BJ (cell line): ENCODE data around the gene CLIC4. TPM values are rescaled to one million over a fixed set of nuclear protein-coding genes. Genes with fewer than 3 reads are reported as not detected.
"Not testable (repeated sequence)": the region's sequence is repeated elsewhere in the genome, so short reads cannot be mapped to it uniquely, and the experiment has no call there.

Experiments
- CTCF ChIA-PET: fragments of 350-600 bp; formaldehyde crosslinking; extraction: SDS; loops from one replicate; lab custom pipeline; 2021; ENCODE audit warnings: antibody characterized with exemption, inconsistent platforms; lab: Yijun Ruan, JAX
- POLR2A ChIA-PET: fragments of 300-600 bp; sonication (Branson Sonifier 250); formaldehyde crosslinking; extraction: SDS; loops from one replicate; lab custom pipeline; 2021; ENCODE audit warnings: antibody characterized with exemption; lab: Charles Lee
- DNase-seq: peaks from one replicate; pipeline ENCODE4 v3.0.0-alpha.2; 2011; ENCODE audit warnings: low read depth
- H3K27me3 ChIP-seq: 2 replicates; pipeline ENCODE4 v1.6.0; 2011; ENCODE audit warnings: low read length; ENCODE audit not compliant: control insufficient read depth, insufficient read depth
- H3K36me3 ChIP-seq: 2 replicates; pipeline ENCODE4 v1.5.1; 2011; ENCODE audit warnings: low read length; ENCODE audit not compliant: control insufficient read depth, insufficient read depth
- H3K4me3 ChIP-seq: 2 replicates; pipeline ENCODE4 v1.5.1; 2011; ENCODE audit warnings: low read depth, mild to moderate bottlenecking, control low read depth, low read length
- CTCF ChIP-seq: IDR thresholded peaks from 2 replicates; pipeline ENCODE4 v1.5.1; 2011; ENCODE audit warnings: low read depth, mild to moderate bottlenecking, control low read depth, inconsistent platforms, low read length, moderate library complexity; ENCODE audit not compliant: insufficient read depth
- polyA plus RNA-seq: library from polyadenylated mRNA; depleted of rRNA; stranded (reverse); fragments of >200 nt; gene quantifications from 2 replicates; pipeline ENCODE4 v1.2.3, GENCODE V29; 2011

The CLIC4 gene
- polyA plus RNA-seq, 1 experiment, result 275 TPM

GRCh38 chr1:24888061-24888970 lies 143.1 kb downstream of the CLIC4 start:
- no peak for TF ChIP-seq CTCF
- POLR2A ChIA-PET, result no interaction called here
- Histone ChIP-seq H3K36me3 (no peaks in the 10 kb centered on the region), H3K27me3 (no peaks in the 10 kb centered on the region; the same call in 1 of the 2 replicates), H3K4me3 (no peak overlapping the region)
- CTCF ChIA-PET, result interaction anchor here (1.2 to 5.0 kb wide), 2 partner anchors 10 to 214 kb away, joined by 3 to 33 read pairs; no protein-coding TSS in a partner anchor
- DNase-seq, result no peak

GRCh38 chr1:24888971-24889676 lies 143.9 kb downstream of the CLIC4 start:
- ChIA-PET POLR2A (no interaction called here), CTCF (interaction anchor here (1.2 to 5.0 kb wide), 2 partner anchors 9 to 213 kb away, joined by 3 to 33 read pairs; no protein-coding TSS in a partner anchor)
- peak; percentile 45 for DNase-seq
- TF ChIP-seq CTCF, result no peak
- Histone ChIP-seq H3K4me3 (no peak overlapping the region), H3K36me3 (no peaks in the 10 kb centered on the region), H3K27me3 (no peaks in the 10 kb centered on the region; the same call in 1 of the 2 replicates)

DNA sequence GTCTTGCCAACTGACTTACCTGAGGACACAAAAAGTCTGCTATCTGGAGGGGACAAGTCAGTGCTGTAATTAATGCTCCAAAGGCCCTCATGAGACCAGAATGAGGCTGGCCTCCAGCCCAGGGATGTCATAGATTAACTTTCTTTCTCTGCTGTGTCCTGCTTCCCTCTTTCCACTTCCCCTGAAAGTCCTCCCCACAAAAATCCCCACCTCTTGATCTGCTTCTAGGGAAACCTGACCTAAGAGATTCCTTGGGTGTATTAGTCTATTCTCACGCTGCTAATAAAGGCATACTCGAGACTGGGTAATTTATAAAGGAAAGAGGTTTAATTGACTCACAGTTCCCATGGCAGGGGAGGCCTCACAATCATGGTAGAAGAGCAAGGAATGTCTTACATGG lies 145.6 kb downstream of the CLIC4 start:
- TF ChIP-seq CTCF, result no peak
- ChIA-PET CTCF (no interaction called here), POLR2A (no interaction called here)
- H3K4me3 ChIP-seq, result no peak overlapping the region
- H3K36me3 ChIP-seq, result no peaks in the 10 kb centered on the region
- no peaks in the 10 kb centered on the region; the same call in 1 of the 2 replicates for H3K27me3 ChIP-seq
- DNase-seq, result no peak

GRCh38 chr1:24891367-24891766 lies 146.1 kb downstream of the CLIC4 start:
- H3K4me3 ChIP-seq, POLR2A ChIA-PET, DNase-seq, H3K36me3 ChIP-seq, CTCF ChIA-PET, H3K27me3 ChIP-seq: not testable (repeated sequence)

DNA sequence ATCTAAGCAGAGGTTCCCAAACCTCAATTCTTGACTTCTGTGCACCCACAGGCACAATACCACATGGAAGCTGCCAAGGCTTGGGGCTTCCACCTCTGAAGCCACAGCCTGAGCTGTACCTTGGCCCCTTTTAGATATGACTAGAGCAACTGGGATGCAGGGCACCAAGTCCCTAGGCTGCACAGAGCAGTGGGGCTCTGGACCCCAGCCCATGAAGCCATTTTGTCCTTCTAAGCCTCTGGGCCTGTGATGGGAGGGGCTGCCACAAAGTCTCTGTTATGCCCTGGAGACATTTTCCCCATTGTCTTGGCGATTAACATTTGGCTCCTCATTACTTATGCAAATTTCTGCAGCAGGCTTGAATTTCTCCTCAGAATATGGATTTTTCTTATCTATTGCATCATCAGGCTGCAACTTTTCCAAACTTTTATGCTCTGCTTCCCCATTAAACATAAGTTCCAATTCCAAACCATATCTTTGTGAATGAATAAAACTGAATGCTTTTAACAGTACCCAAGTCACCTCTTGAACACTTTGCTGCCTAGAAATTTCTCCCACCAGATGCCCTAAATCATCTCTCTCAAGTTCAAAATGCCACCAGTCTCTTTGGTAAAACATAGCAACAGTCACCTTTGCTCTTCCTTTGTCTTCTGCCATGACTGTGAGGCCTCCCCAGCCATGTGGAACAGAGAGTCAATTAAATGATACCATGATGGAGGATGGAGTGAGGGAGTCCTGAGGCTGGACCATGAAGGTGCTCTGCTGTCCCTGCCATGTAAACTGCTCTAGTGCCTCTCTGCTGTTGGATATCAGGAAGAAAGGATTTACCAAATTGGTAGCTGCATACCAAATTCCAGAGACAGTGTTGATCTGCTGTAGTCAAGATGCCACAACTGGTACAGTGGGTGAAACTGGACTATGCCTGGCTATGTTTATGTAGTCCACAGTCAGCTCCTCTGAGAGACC lies 147.2 kb downstream of the CLIC4 start:
- no peak for DNase-seq
- TF ChIP-seq CTCF, result no peak
- no peaks in the 10 kb centered on the region for H3K36me3 ChIP-seq
- ChIA-PET CTCF (no interaction called here), POLR2A (no interaction called here)
- no peaks in the 10 kb centered on the region; the same call in 1 of the 2 replicates for H3K27me3 ChIP-seq
- no peak overlapping the region for H3K4me3 ChIP-seq
